Mammary epithelial cell (primary cell): Measurements from ENCODE around the gene WDR81.

Experiments
- CTCF ChIP-seq, 2 donors: IDR thresholded peaks in 1 of 2; conservative IDR thresholded peaks in 1 of 2; 2 replicates each; pipeline ENCODE4 v1.5.1; 2011 to 2012; ENCODE audit warnings: inconsistent platforms in 2 of 2, low read length in 2 of 2, mild to moderate bottlenecking in 2 of 2, control low read depth in 1 of 2, low read depth in 1 of 2; ENCODE audit not compliant: insufficient read depth in 1 of 2; ENCODE audit errors: extremely low read depth in 1 of 2
- EZH2 ChIP-seq: IDR thresholded peaks from 2 replicates; pipeline ENCODE4 v1.6.1; 2012; ENCODE audit warnings: low read length, inconsistent platforms, borderline replicate concordance

- TF ChIP-seq CTCF (conservative IDR thresholded peaks at IDR 0.05 in 1 of 2, IDR thresholded peaks at IDR 0.05 in 1 of 2; ENCODE audit: extremely low read depth in 1 of 2, insufficient read depth in 1 of 2, low read depth in 1 of 2, low read length in 2 of 2) (no peak), EZH2 (no peak)
These were observed 9.3 kb downstream of the WDR81 start for GRCh38 chr17:1733759-1734158.
